ENCODE measurements around the gene PTPDC1.
A peak's percentile ranks its signal among the peaks of the same experiment; 100 is the strongest.

PTPDC1 gene

GRCh38 chr9:94084314-94084713, at the start of gene PTPDC1:
Gene PTPDC1, plus strand, starts transcription at chr9:94084464. Its CDS starts 67 bp downstream, at chr9:94084531.
- Mint-ChIP-seq H3K4me1 (peaks cover 19% of the 10 kb centered on the region), H3K9me3 (no peaks in the 10 kb centered on the region), H3K4me3 (peak within 1 kb of the TSS in 1 of 2 donors; percentile 9), H3K27ac (peak within 1 kb of the TSS; percentile 73 to 81), H3K27me3 (no peaks in the 10 kb centered on the region)
- DNase-seq (peak in 1 of 2 donors; percentile 19), ATAC-seq (no peak)

GRCh38 chr9:94034511-94034910, 49.8 kb upstream of the PTPDC1 start:
- H3K4me3 Mint-ChIP-seq = no peak overlapping the region

GRCh38 chr9:94039786-94040185, 44.5 kb upstream of the PTPDC1 start:
- Mint-ChIP-seq H3K4me1 (no peaks in the 10 kb centered on the region), H3K4me3 (no peak overlapping the region), H3K27ac (no peak overlapping the region), H3K9me3 (no peaks in the 10 kb centered on the region), H3K27me3 (no peaks in the 10 kb centered on the region)
- DNase-seq (no peak), ATAC-seq (no peak)

More at GRCh38 chr9:94034511-94034910, 49.8 kb upstream of the PTPDC1 start:
- DNase-seq = no peak
- Mint-ChIP-seq H3K9me3 (no peaks in the 10 kb centered on the region), H3K4me1 (peaks cover 21% of the 10 kb centered on the region), H3K27me3 (no peaks in the 10 kb centered on the region), H3K27ac (no peak overlapping the region)
- no peak for ATAC-seq

GRCh38 chr9:94042516-94043360, 41.5 kb upstream of the PTPDC1 start:
- H3K4me1 Mint-ChIP-seq = no peaks in the 10 kb centered on the region
- no peak overlapping the region for H3K27ac Mint-ChIP-seq
- DNase-seq (no peak), ATAC-seq (no peak)
- no peaks in the 10 kb centered on the region for H3K9me3 Mint-ChIP-seq
- no peak overlapping the region for H3K4me3 Mint-ChIP-seq
- no peaks in the 10 kb centered on the region for H3K27me3 Mint-ChIP-seq

GRCh38 chr9:94054716-94055115, 29.5 kb upstream of the PTPDC1 start:
- H3K9me3 Mint-ChIP-seq = peaks cover 0 to 3% of the 10 kb centered on the region in 2 donors
- no peak for ATAC-seq
- no peak for DNase-seq
- H3K4me3 Mint-ChIP-seq = no peak overlapping the region
- H3K27ac Mint-ChIP-seq = no peak overlapping the region
- H3K27me3 Mint-ChIP-seq = no peaks in the 10 kb centered on the region
- H3K4me1 Mint-ChIP-seq = no peaks in the 10 kb centered on the region

- H3K27ac Mint-ChIP-seq = no peak overlapping the region
Observed at GRCh38 chr9:94056442-94056974, 27.8 kb upstream of the PTPDC1 start.

GRCh38 chr9:94057918-94058317, 26.3 kb upstream of the PTPDC1 start:
- no peak for ATAC-seq
- no peaks in the 10 kb centered on the region for H3K27me3 Mint-ChIP-seq
- H3K4me3 Mint-ChIP-seq = no peak overlapping the region
- no peaks in the 10 kb centered on the region for H3K4me1 Mint-ChIP-seq
- peaks cover 10 to 19% of the 10 kb centered on the region in 2 donors for H3K9me3 Mint-ChIP-seq
- DNase-seq = no peak
- H3K27ac Mint-ChIP-seq = no peak overlapping the region

More at GRCh38 chr9:94056442-94056974, 27.8 kb upstream of the PTPDC1 start:
- Mint-ChIP-seq H3K4me1 (no peaks in the 10 kb centered on the region), H3K27me3 (no peaks in the 10 kb centered on the region), H3K9me3 (peaks cover under 1 to 8% of the 10 kb centered on the region in 2 donors), H3K4me3 (no peak overlapping the region)
- DNase-seq (no peak), ATAC-seq (no peak)

- ATAC-seq (no peak), DNase-seq (no peak)
- Mint-ChIP-seq H3K27me3 (no peaks in the 10 kb centered on the region), H3K4me3 (no peak overlapping the region), H3K27ac (no peak overlapping the region), H3K9me3 (peaks cover 10 to 19% of the 10 kb centered on the region in 2 donors), H3K4me1 (peaks cover 7% of the 10 kb centered on the region)
Observed at GRCh38 chr9:94061864-94062263, 22.4 kb upstream of the PTPDC1 start.

GRCh38 chr9:94065535-94065961, 18.7 kb upstream of the PTPDC1 start:
- Mint-ChIP-seq H3K27me3 (no peaks in the 10 kb centered on the region), H3K27ac (no peak overlapping the region), H3K9me3 (peaks cover 10 to 19% of the 10 kb centered on the region in 2 donors), H3K4me3 (no peak overlapping the region), H3K4me1 (peaks cover 7% of the 10 kb centered on the region)
- peak; percentile 58 to 60 for DNase-seq
- ATAC-seq = peak; percentile 53

GRCh38 chr9:94068257-94068656, 16.0 kb upstream of the PTPDC1 start:
- no peak for DNase-seq
- peaks cover 7% of the 10 kb centered on the region for H3K4me1 Mint-ChIP-seq
- H3K27me3 Mint-ChIP-seq = no peaks in the 10 kb centered on the region
- no peak overlapping the region for H3K4me3 Mint-ChIP-seq
- no peak for ATAC-seq
- no peak overlapping the region for H3K27ac Mint-ChIP-seq
- no peaks in the 10 kb centered on the region for H3K9me3 Mint-ChIP-seq

- DNase-seq (no peak), ATAC-seq (no peak)
- peaks cover 3% of the 10 kb centered on the region for H3K4me1 Mint-ChIP-seq
- no peaks in the 10 kb centered on the region for H3K9me3 Mint-ChIP-seq
- H3K4me3 Mint-ChIP-seq = no peak overlapping the region
- no peak overlapping the region for H3K27ac Mint-ChIP-seq
- H3K27me3 Mint-ChIP-seq = no peaks in the 10 kb centered on the region
Observed at GRCh38 chr9:94076557-94076956, 7.7 kb upstream of the PTPDC1 start.

GRCh38 chr9:94078086-94078485, 6.2 kb upstream of the PTPDC1 start:
- ATAC-seq = no peak
- peaks cover 7% of the 10 kb centered on the region for H3K4me1 Mint-ChIP-seq

GRCh38 chr9:94079236-94079635, 5.0 kb upstream of the PTPDC1 start:
- ATAC-seq (no peak), DNase-seq (no peak)
- Mint-ChIP-seq H3K27me3 (no peaks in the 10 kb centered on the region), H3K9me3 (no peaks in the 10 kb centered on the region), H3K4me1 (peaks cover 15% of the 10 kb centered on the region), H3K4me3 (no peak overlapping the region), H3K27ac (no peak overlapping the region)

More at GRCh38 chr9:94078086-94078485, 6.2 kb upstream of the PTPDC1 start:
- no peak overlapping the region for H3K27ac Mint-ChIP-seq
- no peak overlapping the region for H3K4me3 Mint-ChIP-seq
- no peak for DNase-seq
- no peaks in the 10 kb centered on the region for H3K9me3 Mint-ChIP-seq
- no peaks in the 10 kb centered on the region for H3K27me3 Mint-ChIP-seq

- no peaks in the 10 kb centered on the region for H3K27me3 Mint-ChIP-seq
- H3K9me3 Mint-ChIP-seq = no peaks in the 10 kb centered on the region
- no peak overlapping the region for H3K4me3 Mint-ChIP-seq
- H3K4me1 Mint-ChIP-seq = peaks cover 19% of the 10 kb centered on the region
- H3K27ac Mint-ChIP-seq = no peak overlapping the region
- ATAC-seq (no peak), DNase-seq (no peak)
Observed at GRCh38 chr9:94080249-94080648, 4.0 kb upstream of the PTPDC1 start.

GRCh38 chr9:94081435-94081834, 2.8 kb upstream of the PTPDC1 start:
- no peaks in the 10 kb centered on the region for H3K9me3 Mint-ChIP-seq
- peak; percentile 56 for ATAC-seq

GRCh38 chr9:94081864-94082463, 2.3 kb upstream of the PTPDC1 start:
- no peak for DNase-seq
- Mint-ChIP-seq H3K4me3 (no peak overlapping the region), H3K27ac (peak overlapping the region in 1 of 2 donors; percentile 27), H3K9me3 (no peaks in the 10 kb centered on the region), H3K27me3 (no peaks in the 10 kb centered on the region), H3K4me1 (peaks cover 19% of the 10 kb centered on the region)
- no peak for ATAC-seq

More at GRCh38 chr9:94081435-94081834, 2.8 kb upstream of the PTPDC1 start:
- DNase-seq = no peak
- no peak overlapping the region for H3K4me3 Mint-ChIP-seq
- no peak overlapping the region for H3K27ac Mint-ChIP-seq
- no peaks in the 10 kb centered on the region for H3K27me3 Mint-ChIP-seq
- peaks cover 19% of the 10 kb centered on the region for H3K4me1 Mint-ChIP-seq
